D721Med (cell line): ENCODE measurements around the gene TSC22D1.
"Not testable (repeated sequence)": the region's sequence is repeated elsewhere in the genome, so short reads cannot be mapped to it uniquely, and the experiment has no call there.

Source experiments
- DNase-seq: peaks from one replicate; pipeline ENCODE4 v3.0.0; 2011; ENCODE audit warnings: low spot score; ENCODE audit not compliant: insufficient read length
- FAIRE-seq: peaks from 2 replicates; lab custom pipeline; 2011; peaks lifted over from hg19 to GRCh38; lab: Jason Lieb, UNC
- CTCF ChIP-seq: IDR thresholded peaks from 2 replicates; pipeline ENCODE4 v1.5.1; 2012; ENCODE audit warnings: mild to moderate bottlenecking, control low read depth; ENCODE audit not compliant: insufficient read depth; ENCODE audit errors: missing control alignments

The TSC22D1 gene

GRCh38 chr13:44609137-44609536 is 33.0 kb upstream of the TSC22D1 start:
- no peak for TF ChIP-seq CTCF

GRCh38 chr13:44605721-44606120 is 29.6 kb upstream of the TSC22D1 start:
- FAIRE-seq = no peak
- no peak for TF ChIP-seq CTCF
- no peak for DNase-seq

More at GRCh38 chr13:44609137-44609536, 33.0 kb upstream of the TSC22D1 start:
- DNase-seq = no peak
- no peak for FAIRE-seq

- no peak for FAIRE-seq
- DNase-seq = no peak
- TF ChIP-seq CTCF = no peak
Observed at GRCh38 chr13:44605275-44605674, 29.1 kb upstream of the TSC22D1 start.

- FAIRE-seq (no peak), DNase-seq (no peak)
- TF ChIP-seq CTCF = no peak
Observed at GRCh38 chr13:44601586-44601985, 25.5 kb upstream of the TSC22D1 start.

- not testable (repeated sequence) for FAIRE-seq, DNase-seq
Observed at GRCh38 chr13:44593861-44594592, 17.9 kb upstream of the TSC22D1 start.

- no peak for TF ChIP-seq CTCF
- DNase-seq (no peak), FAIRE-seq (no peak)
Observed at GRCh38 chr13:44592216-44592847, 16.2 kb upstream of the TSC22D1 start.

GRCh38 chr13:44591316-44591715 is 15.2 kb upstream of the TSC22D1 start:
- DNase-seq (no peak), FAIRE-seq (no peak)
- TF ChIP-seq CTCF = no peak
